K562 (cell line): ENCODE results near the gene RALGAPA2.

ENCODE experiments used
- BMI1 ChIP-seq: fragments of 150-350 bp; IDR thresholded peaks from 2 replicates; pipeline ENCODE4 v1.6.1; 2014; ENCODE audit warnings: low read length
- FOXK2 ChIP-seq, 2 experiments: fragments of 450-650 bp; IDR thresholded peaks in 1 of 2; conservative IDR thresholded peaks in 1 of 2; 2 replicates each; pipeline ENCODE4 v1.6.1; 2016; ENCODE audit warnings: low read depth in 2 of 2, mild to moderate bottlenecking in 1 of 2
- MYNN ChIP-seq, 2 experiments: sonication (generic); formaldehyde crosslinking in 1 of 2; IDR thresholded peaks; 2 replicates each; pipeline versions ENCODE4 v1.5.0 to v1.6.1; 2016 to 2020; ENCODE audit warnings: antibody characterized with exemption in 1 of 2, missing genetic modification reagents in 1 of 2
- SMAD1 ChIP-seq: fragments of 150-350 bp; IDR thresholded peaks from 2 replicates; pipeline ENCODE4 v1.6.1; 2014; ENCODE audit warnings: low read length, low read depth; ENCODE audit not compliant: partially characterized antibody

DNA sequence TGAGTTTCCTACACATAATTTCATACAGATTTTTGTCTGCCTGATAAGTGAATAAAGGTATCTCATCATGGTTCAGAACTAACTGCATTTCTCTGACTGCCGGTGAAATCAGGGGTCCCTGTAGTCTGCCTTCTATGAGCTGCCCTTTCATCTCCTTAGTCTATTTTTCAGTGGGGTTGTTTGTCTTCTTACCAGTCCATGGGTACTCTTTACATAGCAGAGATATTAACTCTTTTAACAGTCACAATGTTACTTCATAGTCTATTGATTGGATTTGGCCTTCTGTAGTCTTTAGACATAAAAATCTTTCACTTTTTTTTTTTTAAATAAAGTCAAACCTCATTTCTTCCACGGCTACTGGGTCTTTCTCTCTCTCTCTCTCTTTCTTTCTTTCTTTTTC lies 79.8 kb downstream of the RALGAPA2 start:
- TF ChIP-seq SMAD1 (no peak), BMI1 (no peak), FOXK2 (conservative IDR thresholded peaks at IDR 0.05 in 1 of 2, IDR thresholded peaks at IDR 0.05 in 1 of 2; ENCODE audit: low read depth in 2 of 2) (no peak), MYNN (IDR thresholded peaks at IDR 0.05) (no peak), MYNN (CRISPR knock-in tag; IDR thresholded peaks at IDR 0.05) (no peak)
